CD14-positive monocyte (primary cell): ENCODE results near the gene WDTC1. TPM values are rescaled to one million over a fixed set of nuclear protein-coding genes. Genes with fewer than 3 reads are reported as not detected.

Source experiments
- DNase-seq, 3 donors: peaks; one replicate each; pipeline ENCODE4 v3.0.0-alpha.2; 2011 to 2022
- H2AFZ ChIP-seq: 2 replicates; pipeline ENCODE4 v1.6.0; 2012; ENCODE audit warnings: mild to moderate bottlenecking, low read depth, low read length, inconsistent platforms; ENCODE audit not compliant: insufficient read depth, poor library complexity, severe bottlenecking
- H3K27ac ChIP-seq, 2 donors: 1 replicate in 1 of 2; 2 replicates in 1 of 2; pipeline ENCODE4 v1.5.1; 2012 to 2013; ENCODE audit warnings: low read length in 2 of 2, control low read depth in 1 of 2, inconsistent platforms in 1 of 2, low read depth in 1 of 2, mild to moderate bottlenecking in 1 of 2
- H3K27me3 ChIP-seq, 2 donors: one replicate each; pipeline versions ENCODE4 v1.6.0 to v1.6.1; 2011 to 2013; ENCODE audit warnings: low read length in 2 of 2; ENCODE audit not compliant: control insufficient read depth in 2 of 2, insufficient read depth in 2 of 2
- H3K36me3 ChIP-seq, 2 donors: replicated peaks in 1 of 2; 1 replicate in 1 of 2; 2 replicates in 1 of 2; pipeline versions ENCODE4 v1.5.1 to v1.6.1; 2012 to 2013; ENCODE audit warnings: low read length in 2 of 2, control low read depth in 1 of 2, inconsistent platforms in 1 of 2, mild to moderate bottlenecking in 1 of 2; ENCODE audit not compliant: insufficient read depth in 2 of 2, control insufficient read depth in 1 of 2
- H3K4me1 ChIP-seq, 2 donors: 1 replicate in 1 of 2; 2 replicates in 1 of 2; pipeline versions ENCODE4 v1.5.1 to v1.6.1; 2012 to 2013; ENCODE audit warnings: low read length in 2 of 2, control low read depth in 1 of 2, inconsistent platforms in 1 of 2, mild to moderate bottlenecking in 1 of 2, moderate library complexity in 1 of 2; ENCODE audit not compliant: insufficient read depth in 2 of 2, control insufficient read depth in 1 of 2
- H3K4me2 ChIP-seq: replicated peaks from 2 replicates; pipeline ENCODE3; 2012; ENCODE audit warnings: low read length, moderate library complexity, mild to moderate bottlenecking; ENCODE audit not compliant: poor library complexity, severe bottlenecking; ENCODE audit errors: extremely low read depth
- H3K4me3 ChIP-seq, 3 experiments: fragments of 200-600 bp in 1 of 3; sonication (generic) in 1 of 3; replicated peaks in 1 of 3; 1 replicate in 2 of 3; 2 replicates in 1 of 3; pipeline ENCODE4 v1.5.1; 2011 to 2013; ENCODE audit warnings: low read length in 3 of 3, mild to moderate bottlenecking in 3 of 3, control low read depth in 2 of 3, low read depth in 2 of 3, inconsistent platforms in 1 of 3, moderate library complexity in 1 of 3
- H3K79me2 ChIP-seq: 2 replicates; pipeline ENCODE4 v1.6.0; 2012; ENCODE audit warnings: mild to moderate bottlenecking, control low read depth, inconsistent platforms, low read length, moderate library complexity; ENCODE audit not compliant: insufficient read depth
- H3K9ac ChIP-seq: 2 replicates; pipeline ENCODE4 v1.6.0; 2017; ENCODE audit warnings: low read length, mild to moderate bottlenecking; ENCODE audit not compliant: insufficient read depth, poor library complexity, severe bottlenecking
- H3K9me3 ChIP-seq, 2 donors: replicated peaks in 1 of 2; 1 replicate in 1 of 2; 2 replicates in 1 of 2; pipeline versions ENCODE4 v1.5.1 to v1.6.1; 2012 to 2013; ENCODE audit warnings: low read length in 2 of 2, control low read depth in 1 of 2; ENCODE audit not compliant: control insufficient read depth in 1 of 2, insufficient read depth in 1 of 2
- H4K20me1 ChIP-seq: 2 replicates; pipeline ENCODE4 v1.6.0; 2012; ENCODE audit warnings: mild to moderate bottlenecking, low read length, control low read depth, moderate library complexity; ENCODE audit not compliant: insufficient read depth
- H3K27ac Mint-ChIP-seq, 7 donors: one replicate each; pipeline ENCODE4 v1.8.0; 2020; ENCODE audit warnings: mild to moderate bottlenecking in 7 of 7, mixed read lengths in 7 of 7, moderate library complexity in 6 of 7, inconsistent platforms in 2 of 7
- H3K27me3 Mint-ChIP-seq, 3 donors: one replicate each; pipeline ENCODE4 v1.8.0; 2021 to 2022; ENCODE audit warnings: low read depth in 3 of 3, mild to moderate bottlenecking in 3 of 3, mixed read lengths in 3 of 3, moderate library complexity in 3 of 3, inconsistent platforms in 1 of 3
- H3K36me3 Mint-ChIP-seq, 2 donors: one replicate each; pipeline ENCODE4 v1.8.0; 2020; ENCODE audit warnings: mixed read lengths in 2 of 2, inconsistent platforms in 1 of 2, mild to moderate bottlenecking in 1 of 2
- H3K4me1 Mint-ChIP-seq: one replicate; pipeline ENCODE4 v1.8.0; 2020; ENCODE audit warnings: mild to moderate bottlenecking, mixed read lengths
- H3K4me3 Mint-ChIP-seq, 2 donors: one replicate each; pipeline ENCODE4 v1.8.0; 2020; ENCODE audit warnings: mild to moderate bottlenecking in 2 of 2, mixed read lengths in 2 of 2, moderate library complexity in 1 of 2
- H3K9me3 Mint-ChIP-seq, 7 donors: one replicate each; pipeline ENCODE4 v1.8.0; 2020 to 2022; ENCODE audit warnings: mixed read lengths in 7 of 7, mild to moderate bottlenecking in 6 of 7, moderate library complexity in 6 of 7, inconsistent platforms in 2 of 7
- WGBS: methylation state at CpG from one replicate; pipeline ENCODE4 v1.1.5; 2013; ENCODE audit warnings: missing lambda C conversion rate; ENCODE audit not compliant: insufficient coverage; 5-methylcytosine and 5-hydroxymethylcytosine counted together
- intact Hi-C, 2 donors: fragments of 100-400 bp; cut with micrococcal nuclease; formaldehyde crosslinking; loops; one replicate each; pipeline versions ENCODE4 v1.15.0 to v1.15.1; 2023
- polyA plus RNA-seq, 3 donors: library from polyadenylated mRNA; depleted of rRNA in 1 of 3; unstranded in 2 of 3; stranded (reverse) in 1 of 3; fragments of 300-500 nt in 2 of 3; fragments of >200 nt in 1 of 3; fragmentation: Illumina TruSeq in 2 of 3; gene quantifications; 1 replicate in 2 of 3; 2 replicates in 1 of 3; pipeline ENCODE4 v1.2.3, GENCODE V29; 2012 to 2021
- small RNA-seq: library from RNA; depleted of rRNA; stranded (forward); fragments of <200 nt; gene quantifications from one replicate; pipeline ENCODE3, GENCODE V24; 2012; ENCODE audit warnings: low read depth; ENCODE audit not compliant: insufficient read length
- TF ChIP-seq, protein P1 (sequence below): fragments of 200-600 bp; IDR thresholded peaks from one replicate; pipeline ENCODE4 v1.8.0; 2022; ENCODE audit warnings: antibody characterized with exemption, mild to moderate bottlenecking

WDTC1 gene
- polyA plus RNA-seq, 3 donors: 2.1 to 26.6 (median 4.3) TPM

GRCh38 chr1:27357281-27358037, 123.0 kb downstream of the WDTC1 start:
- H3K27me3 ChIP-seq: peaks cover 0 to 20% of the 10 kb centered on the region in 2 donors
- H3K79me2 ChIP-seq: no peaks in the 10 kb centered on the region
- TF ChIP-seq, protein P1, sequence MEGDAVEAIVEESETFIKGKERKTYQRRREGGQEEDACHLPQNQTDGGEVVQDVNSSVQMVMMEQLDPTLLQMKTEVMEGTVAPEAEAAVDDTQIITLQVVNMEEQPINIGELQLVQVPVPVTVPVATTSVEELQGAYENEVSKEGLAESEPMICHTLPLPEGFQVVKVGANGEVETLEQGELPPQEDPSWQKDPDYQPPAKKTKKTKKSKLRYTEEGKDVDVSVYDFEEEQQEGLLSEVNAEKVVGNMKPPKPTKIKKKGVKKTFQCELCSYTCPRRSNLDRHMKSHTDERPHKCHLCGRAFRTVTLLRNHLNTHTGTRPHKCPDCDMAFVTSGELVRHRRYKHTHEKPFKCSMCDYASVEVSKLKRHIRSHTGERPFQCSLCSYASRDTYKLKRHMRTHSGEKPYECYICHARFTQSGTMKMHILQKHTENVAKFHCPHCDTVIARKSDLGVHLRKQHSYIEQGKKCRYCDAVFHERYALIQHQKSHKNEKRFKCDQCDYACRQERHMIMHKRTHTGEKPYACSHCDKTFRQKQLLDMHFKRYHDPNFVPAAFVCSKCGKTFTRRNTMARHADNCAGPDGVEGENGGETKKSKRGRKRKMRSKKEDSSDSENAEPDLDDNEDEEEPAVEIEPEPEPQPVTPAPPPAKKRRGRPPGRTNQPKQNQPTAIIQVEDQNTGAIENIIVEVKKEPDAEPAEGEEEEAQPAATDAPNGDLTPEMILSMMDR: peak; percentile 100
- peak overlapping the region; percentile 64 to 73 for H3K4me3 Mint-ChIP-seq
- intact Hi-C loops: loop anchor here (2.0 to 5.0 kb wide), 2 partner anchors 37 to 40 kb away; no protein-coding TSS in a partner anchor
- DNase-seq: peak; percentile 65 to 74 (median 65)
- peaks cover 0 to 2% (median 0%) of the 10 kb centered on the region in 7 donors for H3K9me3 Mint-ChIP-seq
- peaks cover 14 to 35% (median 28%) of the 10 kb centered on the region in 3 donors for H3K27me3 Mint-ChIP-seq
- H3K4me2 ChIP-seq: peak overlapping the region; percentile 84
- H2AFZ ChIP-seq: peak overlapping the region; percentile 72
- no peak overlapping the region for H3K9ac ChIP-seq
- peaks cover 25 to 76% of the 10 kb centered on the region in 2 donors for H3K36me3 Mint-ChIP-seq
- peaks cover 28% of the 10 kb centered on the region for H3K4me1 Mint-ChIP-seq
- 4% methylated on average over 34 of the region's 40 CpGs for WGBS
- peaks cover 11 to 27% of the 10 kb centered on the region in 2 donors for H3K36me3 ChIP-seq
- peak overlapping the region; percentile 3 to 64 (median 6) for H3K4me3 ChIP-seq
- no peaks in the 10 kb centered on the region for H3K9me3 ChIP-seq
- no peak overlapping the region for H3K27ac ChIP-seq
- peaks cover 13% of the 10 kb centered on the region for H4K20me1 ChIP-seq
- no peak overlapping the region for H3K27ac Mint-ChIP-seq
- peaks cover 21 to 32% of the 10 kb centered on the region in 2 donors for H3K4me1 ChIP-seq

Small RNAs within 50 kb of the gene (small RNA-seq; reads per million reads assigned to genes)
- gene RF00019 (not detected), gene RNU6-48P (0.94 reads per million), gene SNRPEP7 (not detected)

Other genes starting within 250 kb of the WDTC1 start
- gene TRNP1, start 240.9 kb upstream of the WDTC1 start, polyA plus RNA-seq: 1 to 10 TPM in 1 of 3 donors, under 1 TPM in 2; 0.55 to 2.8 (median 0.92) TPM
- 1 to 10 TPM in 1 of 3 donors, under 1 TPM in 2; 0.27 to 1.1 (median 0.58) TPM for gene TENT5B, start 221.8 kb upstream of the WDTC1 start, polyA plus RNA-seq
- 10 to 100 TPM in 1 of 3 donors, 1 to 10 TPM in 2; 4.5 to 14.2 (median 4.6) TPM for gene SLC9A1, start 79.5 kb upstream of the WDTC1 start, polyA plus RNA-seq
- gene TMEM222, start 87.5 kb downstream of the WDTC1 start, polyA plus RNA-seq: 10 to 100 TPM; 23.2 to 29.0 (median 24.6) TPM
- 10 to 100 TPM; 26.9 to 95.8 (median 44.6) TPM for gene SYTL1, start 107.4 kb downstream of the WDTC1 start, polyA plus RNA-seq
- gene MAP3K6, start 132.3 kb downstream of the WDTC1 start, polyA plus RNA-seq: 10 to 100 TPM in 1 of 3 donors, 1 to 10 TPM in 2; 3.2 to 14.8 (median 6.7) TPM
- not detected for gene FCN3, start 140.2 kb downstream of the WDTC1 start, polyA plus RNA-seq
- not detected for gene CD164L2, start 148.7 kb downstream of the WDTC1 start, polyA plus RNA-seq
- gene GPR3, start 158.0 kb downstream of the WDTC1 start, polyA plus RNA-seq: 1 to 10 TPM in 1 of 3 donors, under 1 TPM in 1, not detected in 1; 0.26 to 2.7 TPM